GM18909 (cell line): ENCODE measurements around the gene GAPT.
"Not testable (repeated sequence)": the region's sequence is repeated elsewhere in the genome, so short reads cannot be mapped to it uniquely, and the experiment has no call there.

Source experiments
- ATAC-seq: cut with Tn5 transposase; IDR thresholded peaks from one replicate; pipeline ENCODE4 v1.9.1; 2021; ENCODE audit warnings: mild to moderate bottlenecking; ENCODE audit not compliant: unreplicated experiment, poor library complexity

The GAPT gene

DNA sequence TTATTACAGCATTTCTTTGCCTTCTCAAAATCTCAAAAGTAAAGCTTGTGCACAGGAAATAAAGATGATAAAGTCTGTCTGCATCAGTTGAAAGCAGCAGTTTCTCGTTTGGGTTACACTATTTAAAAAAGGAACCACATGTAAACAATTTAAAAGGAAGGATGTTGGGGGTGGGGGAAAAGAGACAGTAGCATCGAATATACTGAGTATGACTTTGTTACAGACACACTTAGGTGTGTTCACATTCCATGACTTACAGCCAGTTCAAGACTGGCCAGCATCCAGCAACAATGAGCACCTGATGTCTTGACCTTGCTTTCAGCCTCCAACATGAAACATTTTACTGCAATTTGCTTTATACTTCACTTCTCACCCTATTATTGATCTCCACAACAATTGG lies 8.7 kb downstream of the GAPT start:
- ATAC-seq = no peak

DNA sequence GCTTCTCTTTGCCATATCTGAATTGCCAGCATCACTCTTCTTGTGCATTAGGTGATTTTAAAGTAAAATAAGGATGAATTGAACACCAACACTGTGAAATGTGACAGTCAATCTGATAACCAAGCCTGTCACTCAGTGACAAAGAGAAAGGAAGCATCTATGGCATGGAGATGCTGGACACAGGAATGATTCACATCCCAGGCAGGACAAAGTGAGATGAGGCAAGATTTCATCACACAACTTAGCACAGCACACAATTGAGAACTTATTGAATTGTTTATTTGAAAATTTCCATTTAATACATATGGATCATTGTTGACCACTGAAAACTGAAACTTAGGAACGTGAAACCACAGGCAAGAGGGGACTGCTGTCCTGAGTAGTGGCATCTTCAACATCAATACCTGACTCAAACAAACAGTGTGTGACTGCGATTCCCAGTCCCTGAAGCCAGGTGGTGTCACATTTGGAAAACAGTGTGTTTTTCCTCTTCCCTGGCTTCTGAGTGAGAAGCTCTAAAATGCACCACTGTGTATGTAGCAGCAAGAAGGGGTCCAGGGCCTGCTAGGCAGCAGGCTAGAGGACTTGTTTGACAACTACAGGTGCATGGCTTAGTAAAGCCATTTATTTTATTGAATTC lies 10.7 kb downstream of the GAPT start:
- ATAC-seq = no peak

DNA sequence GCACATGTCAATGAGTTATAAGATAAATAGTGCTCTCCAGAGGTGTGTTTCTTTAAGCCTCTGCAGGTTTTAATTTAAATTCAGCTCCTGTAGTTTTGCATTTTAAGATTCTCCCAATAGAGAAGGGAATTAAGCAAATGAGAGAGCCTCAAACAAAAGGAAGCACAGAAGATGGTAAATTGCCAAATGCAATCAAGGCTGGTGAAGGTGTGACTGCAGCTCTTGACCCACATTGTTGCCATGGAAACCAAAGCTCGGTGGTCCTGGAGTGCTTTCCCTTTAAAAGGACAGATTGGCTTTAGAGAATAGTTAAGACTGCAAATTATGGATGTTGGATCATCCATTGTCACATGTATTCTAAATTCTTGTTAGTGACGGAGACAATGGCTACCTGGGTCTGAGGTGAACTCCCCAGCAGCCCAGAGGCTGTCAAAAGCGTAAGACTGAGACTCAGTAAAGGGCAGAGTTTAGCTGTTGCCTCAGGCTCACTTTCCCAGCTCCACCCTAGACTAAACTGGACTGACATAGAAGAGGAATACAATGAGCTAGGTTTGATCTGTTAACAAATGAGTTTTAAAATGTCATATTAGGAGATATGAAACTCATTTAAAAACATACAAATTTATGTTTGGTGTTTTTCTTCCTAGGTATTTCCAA lies 12.3 kb downstream of the GAPT start:
- no peak for ATAC-seq

DNA sequence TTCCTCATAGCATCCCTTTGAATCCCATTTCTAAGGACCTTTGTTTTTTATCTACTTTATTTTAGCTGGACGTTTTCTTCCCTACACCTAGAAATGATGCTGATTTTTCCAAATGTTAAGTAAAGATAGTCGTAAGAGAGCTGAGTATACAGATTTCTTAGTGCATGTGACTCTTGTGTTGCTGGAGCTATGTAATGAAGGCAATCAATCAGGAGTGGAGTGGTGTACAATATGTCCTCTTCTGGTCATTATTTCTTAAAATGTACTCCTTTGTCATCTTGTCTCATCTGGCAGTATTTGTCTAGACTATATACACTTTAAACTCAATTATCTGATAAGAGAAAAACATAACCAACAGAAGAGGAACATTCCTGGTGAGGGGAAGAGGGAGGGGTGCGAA lies 13.5 kb downstream of the GAPT start:
- no peak for ATAC-seq

DNA sequence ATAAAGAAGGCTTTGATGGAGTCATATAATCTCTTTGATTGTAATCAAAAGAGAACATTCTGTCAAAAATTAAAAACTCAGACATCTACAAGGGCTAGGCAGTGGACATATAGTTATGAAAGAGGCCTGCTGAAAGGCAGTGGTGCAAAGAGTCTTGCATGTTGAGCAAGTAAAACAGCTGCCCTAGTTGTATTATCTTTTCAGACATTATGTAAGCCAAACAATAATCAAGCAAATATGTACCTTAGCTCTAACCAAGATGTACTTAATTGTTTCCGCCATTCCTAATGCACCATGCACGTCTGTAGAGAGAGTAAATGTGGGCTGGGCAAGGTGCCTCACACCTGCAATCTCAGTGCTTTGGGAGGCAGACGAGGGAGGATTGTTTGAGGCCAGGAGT lies 14.3 kb downstream of the GAPT start:
- no peak for ATAC-seq

DNA sequence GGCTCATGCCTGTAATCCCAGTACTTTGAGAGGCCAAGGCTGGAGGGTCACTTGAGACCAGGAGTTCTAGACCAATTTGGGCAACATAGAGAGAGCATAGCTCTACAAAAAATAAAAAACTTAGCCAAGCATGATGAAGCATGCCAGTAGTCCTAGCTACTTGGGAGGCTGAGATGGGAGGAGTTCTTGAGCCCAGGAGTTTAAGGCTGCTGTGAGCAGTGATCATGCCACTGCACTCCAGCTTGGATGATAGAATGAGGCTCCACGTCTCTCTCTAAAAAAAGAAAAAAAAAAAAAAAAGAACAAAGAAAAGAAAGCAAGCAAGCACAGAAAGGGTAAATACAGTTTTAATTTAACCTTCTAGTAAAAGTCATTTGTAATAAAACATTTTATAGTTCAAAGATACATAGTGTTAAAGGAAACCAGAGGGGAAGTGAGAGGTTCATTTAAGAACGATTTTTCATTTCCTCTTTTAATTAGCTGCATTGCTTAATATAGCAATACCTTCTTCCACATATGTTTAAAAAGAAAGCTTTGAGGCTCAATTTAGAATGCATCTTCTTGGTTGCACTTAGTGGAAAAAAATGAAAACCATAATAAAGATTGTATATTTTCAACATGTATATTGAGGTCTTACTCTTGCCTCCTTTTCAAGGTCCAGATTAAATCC lies 14.9 kb downstream of the GAPT start:
- ATAC-seq = peak; percentile 90

DNA sequence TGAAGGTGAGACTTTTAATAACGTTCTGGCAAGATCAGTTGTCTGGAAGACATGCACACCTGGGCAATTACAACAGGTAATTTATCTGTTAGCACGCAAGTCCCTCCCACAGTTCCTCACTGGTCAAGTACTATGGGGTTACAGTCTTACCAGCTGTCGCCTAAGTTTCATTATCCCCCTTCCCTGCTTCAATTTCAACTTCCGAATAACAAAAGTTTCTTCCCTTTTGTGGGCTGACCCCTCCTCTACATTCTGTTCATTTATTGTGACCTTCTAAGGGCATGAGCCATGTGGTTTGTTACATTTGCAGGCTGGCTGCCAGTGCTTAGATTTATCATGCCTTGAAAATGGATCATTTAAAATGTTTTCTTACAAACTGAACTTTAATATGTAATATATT lies 16.5 kb downstream of the GAPT start:
- ATAC-seq = no peak

DNA sequence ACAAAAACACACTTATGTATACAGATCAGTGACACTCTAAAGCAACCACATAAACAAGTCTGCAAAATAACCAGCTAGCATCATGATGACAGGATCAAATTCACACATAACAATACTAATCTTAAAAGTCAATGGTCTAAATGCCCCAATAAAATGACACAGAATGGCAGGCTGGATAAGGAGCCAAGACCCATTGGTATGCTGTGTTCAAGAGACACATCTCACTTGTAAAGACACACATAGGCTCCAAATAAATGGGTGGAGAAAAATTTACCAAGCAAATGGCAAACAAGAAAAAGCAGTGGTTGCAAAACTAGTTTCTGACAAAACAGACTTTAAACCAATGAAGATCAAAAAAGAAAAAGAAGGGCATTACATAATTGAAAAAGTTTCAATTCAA lies 26.0 kb downstream of the GAPT start:
- no peak for ATAC-seq

DNA sequence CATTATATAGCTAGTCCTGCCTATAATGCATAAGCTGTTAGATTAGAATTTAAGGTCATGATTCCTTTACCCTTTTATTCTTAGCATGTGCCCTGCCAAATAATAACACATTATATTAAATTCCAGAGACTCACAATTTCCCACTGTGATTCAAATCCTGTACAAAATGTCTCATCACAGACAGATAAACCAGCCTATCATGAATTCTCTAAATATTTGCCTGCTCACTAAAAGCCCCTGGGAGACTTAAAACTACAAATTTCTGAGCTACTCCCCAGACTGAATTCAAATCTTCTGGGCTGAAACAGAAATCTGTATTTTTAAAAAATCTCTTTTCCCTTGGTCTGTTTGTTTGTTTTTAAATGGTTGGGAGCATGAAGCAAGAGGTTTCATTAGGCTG lies 32.7 kb downstream of the GAPT start:
- no peak for ATAC-seq

DNA sequence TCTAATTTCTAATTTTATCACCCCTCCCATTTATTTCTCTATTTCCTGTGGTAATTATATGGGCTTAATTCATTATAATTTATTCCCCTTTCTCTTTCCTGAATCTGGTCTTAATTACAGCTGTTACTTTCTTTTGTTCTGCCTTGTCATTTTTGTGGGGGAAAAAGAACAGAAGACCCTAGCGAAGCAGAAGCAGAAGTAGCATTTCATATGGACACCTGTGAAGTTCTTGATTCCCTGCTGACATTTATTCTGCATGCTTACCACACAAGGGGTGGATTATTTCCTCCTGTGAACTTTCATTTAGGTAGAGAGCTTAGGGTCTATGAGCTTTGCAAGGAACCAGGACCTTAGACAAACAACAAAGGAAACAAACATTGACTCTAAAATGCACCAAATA lies 33.3 kb downstream of the GAPT start:
- ATAC-seq = no peak

DNA sequence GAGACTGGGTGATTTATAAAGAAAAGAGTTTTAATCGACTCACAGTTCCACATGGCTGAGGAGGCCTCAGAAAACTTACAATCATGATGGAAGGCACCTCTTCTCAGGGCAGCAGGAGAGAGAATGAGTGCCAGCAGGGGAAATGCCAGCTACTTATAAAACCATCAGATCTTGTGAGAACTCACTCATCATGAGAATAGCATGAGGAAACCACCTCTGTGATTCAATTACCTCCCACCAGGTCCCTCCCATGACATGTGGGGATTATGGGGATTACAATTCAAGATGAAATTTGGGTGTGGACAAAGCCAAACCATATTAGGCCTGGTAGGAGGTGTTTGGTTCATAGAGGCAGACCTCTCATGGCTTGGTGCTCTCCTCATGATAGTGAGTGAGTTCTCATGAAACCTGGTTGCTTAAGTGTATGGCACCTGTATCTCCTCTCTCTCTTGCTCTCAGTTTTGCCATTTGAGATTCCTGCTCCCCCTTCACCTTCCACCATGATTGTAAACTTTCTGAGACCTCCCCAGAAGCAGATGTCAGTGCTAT lies 39.8 kb downstream of the GAPT start:
- ATAC-seq = no peak

DNA sequence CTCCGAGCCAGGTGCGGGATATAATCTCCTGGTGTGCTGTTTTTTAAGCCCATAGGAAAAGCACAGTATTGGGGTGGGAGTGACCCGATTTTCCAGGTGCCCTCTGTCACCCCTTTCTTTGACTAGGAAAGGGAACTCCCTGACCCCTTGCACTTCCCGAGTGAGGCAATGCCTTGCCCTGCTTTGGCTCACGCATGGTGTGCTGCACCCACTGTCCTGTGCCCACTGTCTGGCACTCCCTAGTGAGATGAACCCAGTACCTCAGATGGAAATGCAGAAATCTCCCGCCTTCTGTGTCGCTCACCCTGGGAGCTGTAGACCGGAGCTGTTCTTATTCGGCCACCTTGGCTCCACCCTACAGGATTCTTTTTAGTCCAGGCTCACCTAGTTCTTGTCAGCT lies 50.7 kb downstream of the GAPT start:
- ATAC-seq = not testable (repeated sequence)

DNA sequence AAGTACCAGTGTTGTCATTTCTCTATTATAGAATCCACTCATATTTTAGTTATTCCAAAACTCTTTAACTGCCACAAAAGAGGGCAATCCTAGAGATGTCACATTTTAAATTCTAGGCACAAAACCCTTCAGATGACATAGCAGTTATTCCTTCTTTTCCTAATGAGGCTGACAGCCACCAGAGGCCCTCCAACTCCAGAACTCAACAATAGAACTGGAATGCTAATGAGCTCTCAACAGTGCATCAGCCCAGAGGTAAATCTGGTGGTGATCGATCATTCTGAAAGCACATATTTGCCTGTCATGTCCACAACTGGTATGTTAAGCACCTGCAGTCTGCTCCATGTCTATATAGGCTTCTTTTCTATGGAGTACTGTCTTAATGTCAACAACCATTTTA lies 51.5 kb downstream of the GAPT start:
- ATAC-seq = no peak

DNA sequence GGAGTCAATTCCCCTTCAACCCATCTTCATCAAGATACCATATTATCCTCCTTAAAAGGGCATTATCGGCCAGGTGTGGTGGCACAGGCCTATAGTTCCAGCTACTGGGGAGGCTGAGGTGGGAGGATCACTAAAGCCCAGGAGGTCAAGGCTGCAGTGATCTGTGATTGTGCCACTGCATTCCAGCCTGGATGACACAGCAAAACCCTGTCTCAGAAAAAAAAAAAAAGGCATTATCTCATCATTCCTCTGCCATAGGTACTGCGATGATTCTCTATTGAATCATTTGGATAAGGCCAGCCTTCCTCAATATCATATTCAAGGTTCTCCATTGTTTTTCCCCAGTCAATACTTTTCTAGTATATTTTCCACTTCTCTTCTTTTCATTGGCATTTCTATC lies 52.5 kb downstream of the GAPT start:
- no peak for ATAC-seq

DNA sequence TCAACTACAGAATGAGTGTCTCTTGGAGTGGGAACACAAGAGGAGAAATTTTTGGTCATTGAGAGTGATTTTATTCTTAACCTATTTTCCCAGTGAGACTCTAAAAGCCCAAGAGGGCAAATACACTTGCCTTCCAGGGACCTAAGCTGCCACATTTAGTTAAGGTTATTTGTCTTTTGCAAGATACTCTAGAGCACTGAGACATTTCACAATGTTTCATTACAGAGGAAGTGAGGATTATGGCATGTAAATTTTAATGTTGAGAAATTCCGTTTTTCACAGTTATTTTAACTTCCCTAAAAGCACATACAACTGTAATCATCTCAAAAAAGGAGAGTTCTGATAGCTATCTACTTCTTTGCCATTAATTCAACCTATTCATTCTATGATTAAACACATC lies 53.0 kb downstream of the GAPT start:
- no peak for ATAC-seq

DNA sequence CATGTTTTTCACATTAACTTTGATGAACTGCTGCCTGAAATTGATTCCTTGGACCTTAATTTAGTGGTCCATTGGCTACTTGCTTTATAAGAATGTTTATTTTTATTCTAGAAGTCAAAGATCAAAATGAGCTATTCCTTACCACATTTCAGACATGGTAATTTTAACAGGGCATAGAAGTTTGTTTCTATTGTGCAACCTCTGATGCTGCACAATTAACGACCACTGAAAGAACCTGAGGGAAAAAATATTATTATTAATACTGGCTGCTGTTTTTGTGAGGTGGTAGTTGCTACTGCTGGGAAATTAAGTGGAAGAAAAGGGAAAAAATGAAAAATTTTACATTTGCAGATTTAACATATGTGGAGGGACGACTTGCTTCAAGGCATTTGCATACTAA lies 53.7 kb downstream of the GAPT start:
- no peak for ATAC-seq

DNA sequence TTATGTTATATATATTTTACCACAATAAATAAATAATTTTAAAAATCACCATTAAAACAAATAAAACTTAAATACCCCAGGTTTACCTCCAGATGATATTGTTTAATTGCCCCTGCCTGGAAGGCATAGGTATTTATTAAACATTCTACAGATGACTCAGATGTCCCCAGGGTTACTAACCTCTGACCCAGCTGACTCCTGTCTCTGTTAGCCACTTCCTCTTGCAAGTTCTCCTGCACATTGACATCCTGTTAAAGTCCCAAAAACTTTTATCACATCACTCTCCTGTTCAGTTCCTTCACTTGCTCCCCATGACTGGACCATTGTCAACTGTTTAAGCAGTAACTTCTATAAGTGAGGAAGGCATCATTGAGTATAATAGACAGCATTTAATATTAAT lies 54.7 kb downstream of the GAPT start:
- peak; percentile 100 for ATAC-seq
